ENCODE data around the gene SMYD3. TPM values are rescaled to one million over a fixed set of nuclear protein-coding genes. Genes with fewer than 3 reads are reported as not detected.

SMYD3 gene
- total and polyA plus RNA-seq, 9 of the 15 experiments (the other 6 are each of a cell fraction or from before 2014, with no cell fraction given), result 128 to 440 (median 197) TPM

GRCh38 chr1:246372559-246372958 is 134.5 kb downstream of the SMYD3 start (continued):
- TF ChIP-seq CCNT2 (IDR thresholded peaks at IDR 0.05; ENCODE audit: borderline replicate concordance, extremely low read depth, insufficient read length, low read depth, low read length) (no peak), PBX2 (CRISPR knock-in tag; IDR thresholded peaks at IDR 0.05; ENCODE audit: low read depth) (no peak), PBX2 (tag; conservative IDR thresholded peaks at IDR 0.05; ENCODE audit: low read depth) (no peak), ZFX (CRISPR knock-in tag; IDR thresholded peaks at IDR 0.05) (no peak), ZKSCAN8 (CRISPR knock-in tag; IDR thresholded peaks at IDR 0.05) (no peak), YY1 (IDR thresholded peaks at IDR 0.05; ENCODE audit: borderline replicate concordance in 1 of 3, control insufficient read depth in 1 of 3, extremely low read depth in 1 of 3, insufficient read depth in 3 of 3, insufficient read length in 1 of 3, insufficient replicate concordance in 2 of 3, low read depth in 1 of 3, low read length in 2 of 3) (peak in 2 of 3 experiments; percentile 18 to 39), NCOR1 (IDR thresholded peaks at IDR 0.05) (peak; percentile 26; the same call in 1 of the 2 replicates), SNRNP70 (optimal IDR thresholded peaks at IDR 0.05; ENCODE audit: low read depth, low read length) (no peak), USF1 (CRISPR knock-in tag; IDR thresholded peaks at IDR 0.05) (no peak), ZBTB1 (CRISPR knock-in tag; IDR thresholded peaks at IDR 0.05; ENCODE audit: borderline replicate concordance, low read depth) (no peak), ZEB2 (IDR thresholded peaks at IDR 0.05) (no peak), ESRRA (IDR thresholded peaks at IDR 0.05; ENCODE audit: borderline replicate concordance, low read depth) (peak; percentile 19; the same call in 1 of the 2 replicates), KDM1A (IDR thresholded peaks at IDR 0.05) (peak; percentile 61 to 62; a peak in 3 of 4 replicates), REST (IDR thresholded peaks at IDR 0.05; ENCODE audit: borderline replicate concordance) (no peak), REST (CRISPR knock-in tag; IDR thresholded peaks at IDR 0.05; ENCODE audit: low read depth) (no peak), ZNF134 (CRISPR knock-in tag; conservative IDR thresholded peaks at IDR 0.05) (no peak), ZNF584 (CRISPR knock-in tag; IDR thresholded peaks at IDR 0.05; ENCODE audit: low read depth) (no peak)

Data from K562 (cell line).